Endothelial cell of umbilical vein (primary cell): ENCODE measurements around the gene AMER3. TPM values are rescaled to one million over a fixed set of nuclear protein-coding genes. Genes with fewer than 3 reads are reported as not detected.

Source experiments
- BruUV-seq: library from RNA; stranded (reverse); fragments of 400-500 nt; replicated peaks from 2 replicates; lab custom pipeline; 2021; lab: Mats Ljungman, UMichigan
- CTCF ChIA-PET: fragments of 300-600, 350-600 bp; sonication (Branson Sonifier 250); formaldehyde crosslinking; loops from one replicate; lab custom pipeline; 2021; ENCODE audit warnings: antibody characterized with exemption, inconsistent platforms; lab: Charles Lee
- POLR2A ChIA-PET: fragments of 300-600, 350-600 bp; sonication (Branson Sonifier 250); formaldehyde crosslinking; loops from one replicate; lab custom pipeline; 2021; ENCODE audit warnings: antibody characterized with exemption, inconsistent platforms; lab: Charles Lee
- DNase-seq: peaks from one replicate; pipeline ENCODE4 v3.0.0-alpha.2; 2011; ENCODE audit warnings: low read depth, low spot score
- FAIRE-seq: peaks from 2 replicates; lab custom pipeline; 2011; peaks lifted over from hg19 to GRCh38; lab: Jason Lieb, UNC
- H2AFZ ChIP-seq: 2 replicates; pipeline ENCODE4 v1.6.0; 2012; ENCODE audit warnings: low read depth, low read length, control low read depth, inconsistent platforms
- H3K27ac ChIP-seq: 2 replicates; pipeline ENCODE4 v1.5.1; 2011; ENCODE audit warnings: low read depth, mild to moderate bottlenecking, control low read depth, low read length, moderate library complexity; ENCODE audit not compliant: insufficient read depth
- H3K27me3 ChIP-seq, 2 experiments: 2 replicates each; pipeline versions ENCODE4 v1.6.0 to v1.6.1; 2011; ENCODE audit warnings: low read length in 2 of 2, mixed read lengths in 1 of 2; ENCODE audit not compliant: control insufficient read depth in 2 of 2, insufficient read depth in 2 of 2
- H3K36me3 ChIP-seq, 2 experiments: 2 replicates in 1 of 2; 3 replicates in 1 of 2; pipeline ENCODE4 v1.5.1; 2011; ENCODE audit warnings: low read length in 2 of 2, mild to moderate bottlenecking in 1 of 2, moderate library complexity in 1 of 2; ENCODE audit not compliant: control insufficient read depth in 2 of 2, insufficient read depth in 2 of 2; ENCODE audit errors: extremely low read depth in 1 of 2
- H3K4me1 ChIP-seq: 3 replicates; pipeline ENCODE4 v1.5.1; 2011; ENCODE audit warnings: mild to moderate bottlenecking, low read length; ENCODE audit not compliant: control insufficient read depth, insufficient read depth; ENCODE audit errors: extremely low read depth
- H3K4me2 ChIP-seq: 2 replicates; pipeline ENCODE4 v1.6.1; 2011; ENCODE audit warnings: low read length, control low read depth, mixed read lengths; ENCODE audit not compliant: insufficient read depth
- H3K4me3 ChIP-seq, 3 experiments: fragments of 200-600 bp in 1 of 3; sonication (generic), shearing (Covaris generic) in 1 of 3; replicated peaks in 1 of 3; 2 replicates each; pipeline ENCODE4 v1.5.1; 2011 to 2016; ENCODE audit warnings: control low read depth in 3 of 3, low read length in 3 of 3, mild to moderate bottlenecking in 2 of 3, inconsistent platforms in 1 of 3, low read depth in 1 of 3, moderate library complexity in 1 of 3; ENCODE audit not compliant: insufficient read depth in 1 of 3
- H3K79me2 ChIP-seq: 2 replicates; pipeline ENCODE4 v1.6.0; 2012; ENCODE audit warnings: low read length, inconsistent platforms; ENCODE audit not compliant: control insufficient read depth, insufficient read depth
- H3K9ac ChIP-seq: replicated peaks from 2 replicates; pipeline ENCODE3; 2011; ENCODE audit warnings: low read length, control low read depth; ENCODE audit not compliant: insufficient read depth; ENCODE audit errors: extremely low read depth
- H3K9me1 ChIP-seq: replicated peaks from 3 replicates; pipeline ENCODE4 v1.6.0; 2011; ENCODE audit warnings: mild to moderate bottlenecking, low read length; ENCODE audit not compliant: control insufficient read depth, insufficient read depth; ENCODE audit errors: extremely low read depth
- H3K9me3 ChIP-seq: replicated peaks from 2 replicates; pipeline ENCODE4 v1.5.1; 2012; ENCODE audit warnings: low read length, inconsistent platforms; ENCODE audit not compliant: control insufficient read depth, insufficient read depth
- H4K20me1 ChIP-seq: replicated peaks from 2 replicates; pipeline ENCODE3; 2011; ENCODE audit warnings: mild to moderate bottlenecking, low read length; ENCODE audit not compliant: control insufficient read depth, insufficient read depth; ENCODE audit errors: extremely low read depth
- EZH2 ChIP-seq: IDR thresholded peaks from 2 replicates; pipeline ENCODE4 v1.6.1; 2012; ENCODE audit warnings: borderline replicate concordance, low read depth, mild to moderate bottlenecking, moderate library complexity, low read length, inconsistent platforms; ENCODE audit not compliant: severe bottlenecking
- MYC ChIP-seq: IDR thresholded peaks from one replicate; pipeline ENCODE4 v1.6.1; 2011; ENCODE audit warnings: mild to moderate bottlenecking, low read depth, low read length
- POLR2AphosphoS5 ChIP-seq: IDR thresholded peaks from 2 replicates; pipeline ENCODE4 v1.6.1; 2012; ENCODE audit warnings: low read depth, mild to moderate bottlenecking, control low read depth, low read length, moderate library complexity; ENCODE audit not compliant: insufficient read depth
- dilution Hi-C: fragments of 300-500 bp; cut with MboI; formaldehyde crosslinking; loops from one replicate; pipeline ENCODE4 v1.15.0; 2019; ENCODE audit warnings: low sequenced_read_pairs; ENCODE audit not compliant: extremely low pct_ligation_motif_present
- intact Hi-C: fragments of 100-400 bp; cut with micrococcal nuclease; formaldehyde crosslinking; loops from one replicate; pipeline ENCODE4 v1.10.0; 2022
- polyA plus RNA-seq, 4 experiments: library from polyadenylated mRNA; depleted of rRNA in 3 of 4; stranded (reverse) in 3 of 4; unstranded in 1 of 4; fragments of >200 nt; gene quantifications; 2 replicates each; pipeline versions ENCODE4 v1.2.1 to v1.2.3, GENCODE V29; 2011 to 2012; ENCODE audit warnings: missing spikeins in 1 of 4
- total RNA-seq: library from RNA; stranded (reverse); gene quantifications from 2 replicates; pipeline ENCODE4 v1.2.3, GENCODE V29; 2021
- TF ChIP-seq, protein P1 (sequence below): IDR thresholded peaks from 2 replicates; pipeline ENCODE4 v1.6.1; 2011; ENCODE audit not compliant: insufficient read depth, insufficient read length
- TF ChIP-seq, protein P2 (sequence below), 2 donors: IDR thresholded peaks; 1 replicate in 1 of 2; 2 replicates in 1 of 2; pipeline ENCODE4 v1.5.1; 2011; ENCODE audit warnings: low read length in 2 of 2, mild to moderate bottlenecking in 2 of 2, moderate library complexity in 2 of 2, control low read depth in 1 of 2, inconsistent platforms in 1 of 2, low read depth in 1 of 2; ENCODE audit not compliant: insufficient read depth in 1 of 2; ENCODE audit errors: extremely low read depth in 1 of 2

The AMER3 gene
- total and polyA plus RNA-seq, 2 donors (not counting 3 experiments of a cell fraction or from before 2014, with no cell fraction given) = not detected

DNA sequence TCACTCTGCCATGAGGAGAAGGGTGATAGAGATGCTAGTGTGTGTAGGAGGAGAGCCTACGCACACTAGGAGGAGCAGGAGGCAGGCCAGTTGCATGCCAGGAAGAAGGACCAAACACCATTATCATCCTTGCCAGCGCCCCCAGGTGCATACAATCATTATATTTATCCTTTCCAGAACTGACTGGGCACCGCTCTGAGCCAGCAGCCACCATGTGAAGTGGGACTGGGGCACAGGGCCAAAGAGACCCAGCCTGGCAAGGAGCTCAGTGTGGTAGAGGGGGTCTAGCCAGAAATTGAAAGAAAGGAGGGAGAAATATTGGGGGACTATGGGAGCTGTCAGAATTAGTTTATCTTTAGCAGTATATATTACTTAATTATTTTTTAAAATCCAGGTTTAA is 34.8 kb upstream of the AMER3 start:
- Histone ChIP-seq H3K36me3 (no peaks in the 10 kb centered on the region), H3K27ac (no peak overlapping the region), H3K9me3 (no peaks in the 10 kb centered on the region), H3K79me2 (no peaks in the 10 kb centered on the region), H3K4me3 (no peak overlapping the region), H3K4me1 (no peaks in the 10 kb centered on the region), H3K27me3 (no peaks in the 10 kb centered on the region), H3K4me2 (no peak overlapping the region), H4K20me1 (no peaks in the 10 kb centered on the region), H3K9me1 (no peaks in the 10 kb centered on the region), H2AFZ (no peak overlapping the region), H3K9ac (no peak overlapping the region)
- FAIRE-seq (no peak), DNase-seq (no peak)
- intact Hi-C loops = loop anchor here (10.0 kb wide), 1 partner anchor 366 kb away; the partner anchor contains the start of gene PTPN18
- dilution Hi-C loops = no loop called here
- POLR2A ChIA-PET = no interaction called here
- no TSS peak for BruUV-seq
- TF ChIP-seq, protein P1, sequence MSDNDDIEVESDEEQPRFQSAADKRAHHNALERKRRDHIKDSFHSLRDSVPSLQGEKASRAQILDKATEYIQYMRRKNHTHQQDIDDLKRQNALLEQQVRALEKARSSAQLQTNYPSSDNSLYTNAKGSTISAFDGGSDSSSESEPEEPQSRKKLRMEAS = no peak
- no peak for TF ChIP-seq EZH2
- CTCF ChIA-PET = no interaction called here

DNA sequence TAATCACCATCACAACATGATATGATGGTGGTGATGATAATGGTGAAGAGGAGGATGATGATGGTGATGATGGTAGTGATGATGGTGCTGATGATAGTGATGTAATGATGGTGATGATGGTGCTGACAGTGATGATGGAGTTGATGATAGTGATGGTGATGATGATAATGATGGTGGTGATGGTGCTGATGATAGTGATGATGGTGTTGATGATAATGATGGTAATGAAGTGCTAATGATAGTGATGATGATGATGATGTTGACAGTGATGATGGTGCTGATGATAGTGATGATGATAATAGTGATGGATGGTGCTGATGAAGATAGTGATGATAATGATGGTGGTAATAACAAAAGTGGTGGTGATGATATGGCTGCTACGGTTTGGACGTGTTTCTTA is 30.9 kb upstream of the AMER3 start:
- POLR2A ChIA-PET = no interaction called here
- peaks cover 8% of the 10 kb centered on the region for H3K4me1 ChIP-seq
- BruUV-seq = no TSS peak
- dilution Hi-C loops (no loop called here), intact Hi-C loops (loop anchor here (10.0 kb wide), 1 partner anchor 370 kb away; the partner anchor contains the start of gene PTPN18)
- H3K79me2 ChIP-seq = no peaks in the 10 kb centered on the region
- DNase-seq = no peak
- H3K4me2 ChIP-seq = no peak overlapping the region
- H3K9me3 ChIP-seq = no peaks in the 10 kb centered on the region
- H3K27me3 ChIP-seq = no peaks in the 10 kb centered on the region
- H2AFZ ChIP-seq = no peak overlapping the region
- no peak overlapping the region for H3K27ac ChIP-seq
- CTCF ChIA-PET = no interaction called here
- H3K9ac ChIP-seq = no peak overlapping the region
- FAIRE-seq = no peak
- TF ChIP-seq POLR2AphosphoS5 = no peak
- TF ChIP-seq MYC = no peak
- TF ChIP-seq, protein P1 = no peak
- TF ChIP-seq, protein P2, sequence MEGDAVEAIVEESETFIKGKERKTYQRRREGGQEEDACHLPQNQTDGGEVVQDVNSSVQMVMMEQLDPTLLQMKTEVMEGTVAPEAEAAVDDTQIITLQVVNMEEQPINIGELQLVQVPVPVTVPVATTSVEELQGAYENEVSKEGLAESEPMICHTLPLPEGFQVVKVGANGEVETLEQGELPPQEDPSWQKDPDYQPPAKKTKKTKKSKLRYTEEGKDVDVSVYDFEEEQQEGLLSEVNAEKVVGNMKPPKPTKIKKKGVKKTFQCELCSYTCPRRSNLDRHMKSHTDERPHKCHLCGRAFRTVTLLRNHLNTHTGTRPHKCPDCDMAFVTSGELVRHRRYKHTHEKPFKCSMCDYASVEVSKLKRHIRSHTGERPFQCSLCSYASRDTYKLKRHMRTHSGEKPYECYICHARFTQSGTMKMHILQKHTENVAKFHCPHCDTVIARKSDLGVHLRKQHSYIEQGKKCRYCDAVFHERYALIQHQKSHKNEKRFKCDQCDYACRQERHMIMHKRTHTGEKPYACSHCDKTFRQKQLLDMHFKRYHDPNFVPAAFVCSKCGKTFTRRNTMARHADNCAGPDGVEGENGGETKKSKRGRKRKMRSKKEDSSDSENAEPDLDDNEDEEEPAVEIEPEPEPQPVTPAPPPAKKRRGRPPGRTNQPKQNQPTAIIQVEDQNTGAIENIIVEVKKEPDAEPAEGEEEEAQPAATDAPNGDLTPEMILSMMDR (IDR thresholded peaks at IDR 0.05; ENCODE audit: extremely low read depth in 1 of 2, insufficient read depth in 1 of 2, low read depth in 1 of 2, low read length in 2 of 2) = no peak
- H3K4me3 ChIP-seq = no peak overlapping the region
- no peaks in the 10 kb centered on the region for H3K9me1 ChIP-seq
- H3K36me3 ChIP-seq = no peaks in the 10 kb centered on the region
- no peaks in the 10 kb centered on the region for H4K20me1 ChIP-seq
